Nephron progenitor cell (in vitro differentiated cells): Measurements from ENCODE around the gene ZFP36L2.

Source experiments
- DNase-seq: peaks from one replicate; pipeline ENCODE4 v3.0.0; 2021
- H3K27ac Mint-ChIP-seq: 2 replicates; pipeline ENCODE4 v1.8.0; 2021; ENCODE audit warnings: mild to moderate bottlenecking, moderate library complexity, mixed read lengths
- H3K27me3 Mint-ChIP-seq: 2 replicates; pipeline ENCODE4 v1.8.0; 2021; ENCODE audit warnings: mild to moderate bottlenecking, low read depth, mixed read lengths; ENCODE audit not compliant: poor library complexity
- H3K36me3 Mint-ChIP-seq: 2 replicates; pipeline ENCODE4 v1.8.0; 2021; ENCODE audit warnings: low read depth, mixed read lengths
- H3K4me1 Mint-ChIP-seq: 2 replicates; pipeline ENCODE4 v1.8.0; 2021; ENCODE audit warnings: mixed read lengths
- H3K4me3 Mint-ChIP-seq: 2 replicates; pipeline ENCODE4 v1.8.0; 2021; ENCODE audit warnings: mild to moderate bottlenecking, moderate library complexity, mixed read lengths
- H3K9me3 Mint-ChIP-seq: 2 replicates; pipeline ENCODE4 v1.8.0; 2021; ENCODE audit warnings: mild to moderate bottlenecking, moderate library complexity, mixed read lengths
- CTCF ChIP-seq: fragments of 200-600 bp; sonication (generic); IDR thresholded peaks from 2 replicates; pipeline ENCODE4 v1.5.0; 2021; ENCODE audit warnings: antibody characterized with exemption

ZFP36L2 gene

DNA sequence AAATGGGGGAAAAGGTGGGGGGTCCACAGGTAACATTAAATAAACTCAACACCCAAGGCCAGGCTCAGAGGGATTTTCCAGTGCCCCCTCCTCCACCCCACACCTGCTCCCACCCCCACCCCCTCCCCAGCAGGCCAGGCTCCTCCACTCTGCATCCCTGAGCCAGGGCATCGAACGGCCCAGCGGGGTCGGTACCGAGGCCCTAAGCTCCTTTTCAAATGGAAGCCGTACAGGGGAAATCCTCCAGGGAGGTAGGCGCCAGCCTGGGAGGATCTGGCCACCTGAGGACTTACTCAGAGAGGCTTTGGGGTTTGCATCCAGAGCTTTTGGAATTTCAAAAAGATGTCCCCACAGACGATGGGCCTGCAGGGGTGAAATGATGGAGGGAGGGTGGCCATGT, 46.5 kb downstream of the ZFP36L2 start:
- Mint-ChIP-seq H3K27ac (peak overlapping the region; percentile 22), H3K4me1 (peaks cover 59% of the 10 kb centered on the region), H3K9me3 (no peaks in the 10 kb centered on the region), H3K27me3 (no peaks in the 10 kb centered on the region), H3K4me3 (no peak overlapping the region), H3K36me3 (no peaks in the 10 kb centered on the region)
- DNase-seq: no peak
- TF ChIP-seq CTCF: no peak

DNA sequence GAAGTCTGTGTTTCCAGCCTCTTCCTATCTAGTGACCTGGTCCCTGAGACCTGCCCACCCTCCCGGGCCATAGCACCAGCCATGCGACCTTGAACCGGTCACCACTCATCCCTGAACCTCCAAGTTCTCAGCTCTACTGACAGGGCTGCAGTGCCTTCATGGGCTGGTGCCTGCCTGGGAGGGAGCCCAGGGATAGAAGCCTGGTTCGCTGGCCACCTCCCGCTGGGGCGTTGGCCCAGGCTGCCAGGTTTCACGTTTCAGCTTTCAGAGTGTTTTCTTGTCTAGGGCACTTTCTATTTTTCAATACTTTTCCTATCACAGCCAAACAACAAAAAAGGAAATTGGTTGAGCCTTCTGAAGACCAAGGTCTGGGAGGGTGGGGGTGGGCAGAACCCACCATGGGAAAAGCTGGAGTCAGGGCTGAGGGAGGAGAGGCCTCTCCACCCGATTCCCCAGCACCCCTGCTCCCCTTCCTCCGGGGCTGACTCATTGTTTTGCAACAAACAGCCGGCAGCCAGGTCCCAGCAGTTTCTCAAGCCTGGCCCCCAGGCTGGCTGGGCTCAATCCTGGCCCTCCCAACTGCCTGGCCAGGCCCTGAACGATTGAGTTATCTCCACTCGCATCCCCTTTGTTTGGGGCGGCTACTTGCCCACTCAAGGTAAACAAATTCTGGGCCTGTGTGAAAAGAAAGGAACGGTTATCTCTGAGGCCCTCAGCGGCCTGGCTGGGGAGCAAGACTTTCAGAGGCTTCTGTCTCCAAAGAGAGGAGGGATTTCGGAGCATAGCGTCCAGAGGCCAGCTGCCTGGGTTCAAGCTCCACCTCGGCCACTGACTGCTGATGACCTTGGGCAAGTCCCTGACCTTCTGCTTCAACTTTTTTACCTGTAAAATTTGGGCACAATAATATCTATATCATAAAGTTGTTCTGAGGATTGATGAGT, 47.5 kb downstream of the ZFP36L2 start:
- Mint-ChIP-seq H3K27ac (peak overlapping the region; percentile 98), H3K9me3 (no peaks in the 10 kb centered on the region), H3K4me3 (peak overlapping the region; percentile 45), H3K36me3 (no peaks in the 10 kb centered on the region), H3K27me3 (peaks cover 2% of the 10 kb centered on the region), H3K4me1 (peaks cover 59% of the 10 kb centered on the region)
- no peak for TF ChIP-seq CTCF
- peak; percentile 64 for DNase-seq

- H3K36me3 Mint-ChIP-seq: no peaks in the 10 kb centered on the region
- no peak for TF ChIP-seq CTCF
- no peak for DNase-seq
- H3K9me3 Mint-ChIP-seq: no peaks in the 10 kb centered on the region
- peak overlapping the region; percentile 94 for H3K27ac Mint-ChIP-seq
- peaks cover 58% of the 10 kb centered on the region for H3K4me1 Mint-ChIP-seq
- no peak overlapping the region for H3K4me3 Mint-ChIP-seq
- H3K27me3 Mint-ChIP-seq: peaks cover 3% of the 10 kb centered on the region
Measured at GRCh38 chr2:43178055-43178598, 48.3 kb downstream of the ZFP36L2 start.

DNA sequence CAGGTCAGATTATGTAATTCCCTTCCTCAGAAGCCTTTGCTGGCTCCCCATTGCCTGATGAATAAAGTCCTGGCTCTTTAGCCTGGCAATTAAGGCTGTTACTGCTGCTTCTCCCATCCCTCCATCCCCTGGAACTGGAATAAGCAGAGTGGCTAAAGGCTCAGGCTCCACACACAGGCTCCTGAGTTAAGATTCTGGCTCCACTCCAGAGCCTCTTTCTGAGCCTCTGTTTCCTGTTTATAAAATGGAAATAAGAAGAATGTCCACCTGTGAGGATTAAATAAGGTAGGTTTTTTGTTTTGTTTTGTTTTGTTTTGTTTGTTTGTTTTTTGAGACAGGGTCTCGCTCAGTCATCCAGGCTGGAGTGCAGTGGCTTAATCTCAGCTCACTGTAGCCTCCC, 50.0 kb downstream of the ZFP36L2 start:
- DNase-seq: no peak
- H3K4me1 Mint-ChIP-seq: peaks cover 61% of the 10 kb centered on the region
- H3K36me3 Mint-ChIP-seq: no peaks in the 10 kb centered on the region
- H3K9me3 Mint-ChIP-seq: no peaks in the 10 kb centered on the region
- no peak overlapping the region for H3K27ac Mint-ChIP-seq
- no peak overlapping the region for H3K4me3 Mint-ChIP-seq
- no peak for TF ChIP-seq CTCF
- peaks cover 3% of the 10 kb centered on the region for H3K27me3 Mint-ChIP-seq

DNA sequence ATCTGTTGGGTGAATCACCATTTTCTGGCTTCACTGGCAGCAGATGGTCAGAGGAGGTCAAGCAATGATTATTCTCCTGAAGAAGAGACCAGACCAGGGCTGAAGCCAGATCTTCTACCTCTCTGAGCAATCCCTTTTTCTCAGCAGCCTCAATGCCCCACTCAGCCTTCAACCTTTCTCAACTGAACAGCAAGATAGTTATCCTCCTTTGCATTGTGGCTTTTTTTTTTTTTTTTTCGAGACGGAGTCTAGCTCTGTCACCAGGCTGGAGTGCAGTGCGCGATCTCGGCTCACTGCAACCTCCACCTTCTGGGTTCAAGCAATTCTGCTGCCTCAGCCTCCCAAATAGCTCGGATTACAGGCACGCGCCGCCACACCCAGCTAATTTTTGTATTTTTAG, 50.5 kb downstream of the ZFP36L2 start:
- no peak overlapping the region for H3K27ac Mint-ChIP-seq
- no peaks in the 10 kb centered on the region for H3K36me3 Mint-ChIP-seq
- no peak overlapping the region for H3K4me3 Mint-ChIP-seq
- H3K9me3 Mint-ChIP-seq: no peaks in the 10 kb centered on the region
- DNase-seq: no peak
- peaks cover 3% of the 10 kb centered on the region for H3K27me3 Mint-ChIP-seq
- peaks cover 55% of the 10 kb centered on the region for H3K4me1 Mint-ChIP-seq
- no peak for TF ChIP-seq CTCF
